ENCODE data around the gene ADAR. TPM values are rescaled to one million over a fixed set of nuclear protein-coding genes. Genes with fewer than 3 reads are reported as not detected.
A peak's percentile ranks its signal among the peaks of the same experiment; 100 is the strongest.

ADAR gene
- total RNA-seq, 1 donor from 2014 or later: 121 TPM

GRCh38 chr1:154627257-154628120, 19.5 kb upstream of the ADAR start:
- TF ChIP-seq CTCF (IDR thresholded peaks at IDR 0.05; ENCODE audit: insufficient read depth, low read length, poor library complexity, severe bottlenecking): no peak
- Histone ChIP-seq H3K4me3 (ENCODE audit: low read depth, low read length) (peak overlapping the region; percentile 57), H3K27me3 (ENCODE audit: control insufficient read depth, insufficient read depth, low read length) (peaks cover 2% of the 10 kb centered on the region), H3K36me3 (ENCODE audit: control insufficient read depth, insufficient read depth, low read length) (no peaks in the 10 kb centered on the region)
- DNase-seq (ENCODE audit: low read depth): peak; percentile 49

DNA sequence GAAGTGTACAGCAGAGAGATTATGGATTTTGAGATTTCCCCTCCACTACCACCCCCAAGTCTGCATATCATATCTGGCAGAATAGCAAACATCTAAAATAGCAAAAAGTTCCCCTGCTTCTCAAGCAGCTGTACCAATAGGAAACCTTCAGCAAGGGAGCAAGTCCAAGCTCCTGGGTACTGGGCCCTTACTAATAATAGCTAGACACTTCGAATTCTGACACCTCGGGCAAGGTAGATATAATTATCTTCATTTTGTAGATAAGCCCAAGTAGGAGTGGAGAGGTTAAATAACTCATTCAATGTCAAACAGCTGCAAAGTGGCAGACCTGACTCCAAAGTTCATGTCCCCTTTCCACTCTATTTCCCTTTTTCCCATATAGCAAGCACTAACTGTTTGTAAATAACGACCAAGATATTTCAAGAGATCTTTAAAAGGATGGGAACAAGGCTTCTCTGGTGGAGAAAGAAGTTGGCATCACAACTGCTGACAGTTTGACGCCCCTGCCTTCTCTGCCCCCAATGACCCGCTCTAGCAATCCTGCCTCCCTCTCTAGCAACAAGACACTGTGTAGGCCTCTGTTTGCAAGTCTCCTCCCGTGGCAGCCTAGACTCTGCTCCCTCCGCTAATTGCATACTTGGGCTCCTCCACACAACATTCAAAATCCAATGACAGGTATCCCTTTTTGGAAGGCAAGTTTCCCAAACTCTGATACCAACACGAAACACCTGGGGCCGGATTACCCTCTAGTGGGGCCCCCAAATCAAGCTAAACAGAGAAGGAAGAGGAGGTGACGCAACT, 18.7 kb upstream of the ADAR start:
- Histone ChIP-seq H3K27me3 (ENCODE audit: control insufficient read depth, insufficient read depth, low read length) (peaks cover 2% of the 10 kb centered on the region), H3K4me3 (ENCODE audit: low read depth, low read length) (peak overlapping the region; percentile 57), H3K36me3 (ENCODE audit: control insufficient read depth, insufficient read depth, low read length) (no peaks in the 10 kb centered on the region)
- DNase-seq (ENCODE audit: low read depth): no peak
- no peak for TF ChIP-seq CTCF (IDR thresholded peaks at IDR 0.05; ENCODE audit: insufficient read depth, low read length, poor library complexity, severe bottlenecking)

GRCh38 chr1:154624746-154625643, 17.0 kb upstream of the ADAR start:
- H3K4me3 ChIP-seq (ENCODE audit: low read depth, low read length): no peak overlapping the region
- no peaks in the 10 kb centered on the region for H3K36me3 ChIP-seq (ENCODE audit: control insufficient read depth, insufficient read depth, low read length)
- no peaks in the 10 kb centered on the region for H3K27me3 ChIP-seq (ENCODE audit: control insufficient read depth, insufficient read depth, low read length)
- no peak for DNase-seq (ENCODE audit: low read depth)
- no peak for TF ChIP-seq CTCF (IDR thresholded peaks at IDR 0.05; ENCODE audit: insufficient read depth, low read length, poor library complexity, severe bottlenecking)

- H3K36me3 ChIP-seq (ENCODE audit: control insufficient read depth, insufficient read depth, low read length): no peaks in the 10 kb centered on the region
- TF ChIP-seq CTCF (IDR thresholded peaks at IDR 0.05; ENCODE audit: insufficient read depth, low read length, poor library complexity, severe bottlenecking): no peak
- H3K4me3 ChIP-seq (ENCODE audit: low read depth, low read length): no peak overlapping the region
- no peaks in the 10 kb centered on the region for H3K27me3 ChIP-seq (ENCODE audit: control insufficient read depth, insufficient read depth, low read length)
- no peak for DNase-seq (ENCODE audit: low read depth)
Observed at GRCh38 chr1:154623358-154623757, 15.4 kb upstream of the ADAR start.

DNA sequence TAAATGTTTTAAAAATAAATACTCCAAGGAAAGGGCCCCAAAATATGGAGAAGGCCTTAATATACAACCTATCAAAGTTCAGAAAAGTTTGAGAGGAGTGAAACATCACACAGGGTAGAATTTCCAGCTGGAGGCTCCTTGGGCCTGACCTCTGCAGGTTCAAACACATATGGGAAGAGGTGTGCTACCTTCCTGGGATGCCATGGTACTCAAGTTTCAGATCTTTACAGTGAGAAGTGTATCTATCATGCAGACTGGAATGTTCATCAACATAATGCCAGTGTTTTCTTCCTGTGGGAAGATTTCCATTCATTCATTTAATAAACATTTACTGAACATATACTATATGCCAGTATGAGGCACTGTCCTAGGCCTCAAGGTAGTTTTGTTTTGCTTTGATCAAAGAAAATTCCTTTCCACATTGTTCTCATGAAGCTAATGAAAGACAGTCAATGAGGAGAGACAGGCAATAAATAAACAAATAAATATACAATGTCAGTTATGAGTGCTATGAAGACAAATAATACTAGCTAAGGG, 14.6 kb upstream of the ADAR start:
- H3K27me3 ChIP-seq (ENCODE audit: control insufficient read depth, insufficient read depth, low read length): no peaks in the 10 kb centered on the region
- H3K4me3 ChIP-seq (ENCODE audit: low read depth, low read length): no peak overlapping the region
- H3K36me3 ChIP-seq (ENCODE audit: control insufficient read depth, insufficient read depth, low read length): no peaks in the 10 kb centered on the region
- DNase-seq (ENCODE audit: low read depth): no peak
- TF ChIP-seq CTCF (IDR thresholded peaks at IDR 0.05; ENCODE audit: insufficient read depth, low read length, poor library complexity, severe bottlenecking): no peak

Measured in kidney epithelial cell (primary cell).